ENCODE data around the gene ABLIM1. TPM values are rescaled to one million over a fixed set of nuclear protein-coding genes. Genes with fewer than 3 reads are reported as not detected.

Gene ABLIM1
- total RNA-seq, 1 experiment from 2014 or later: 10.4 TPM

DNA sequence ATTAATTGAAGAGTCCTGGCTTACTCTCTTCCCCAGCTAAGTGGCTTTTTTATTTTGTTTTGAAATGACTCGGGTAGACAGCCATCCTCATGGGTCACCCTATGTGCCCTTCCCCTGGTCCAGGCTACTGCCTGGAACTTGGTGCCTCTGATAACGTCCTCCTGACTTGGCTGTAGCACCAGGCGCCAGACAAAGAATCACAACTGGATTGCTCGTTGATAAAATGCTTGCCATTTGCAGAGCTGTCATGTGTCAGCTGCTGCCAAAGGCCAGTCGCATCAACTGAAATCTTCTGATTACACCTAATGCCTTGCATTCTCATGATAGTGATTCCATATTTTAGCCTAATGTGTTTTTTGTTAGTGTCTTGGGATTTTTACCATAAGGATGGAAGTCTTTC is 27.4 kb upstream of the ABLIM1 start:
- Histone ChIP-seq H3K36me3 (no peaks in the 10 kb centered on the region), H3K4me1 (replicated peaks) (peaks cover 52% of the 10 kb centered on the region), H3K4me3 (no peak overlapping the region), H3K9me3 (replicated peaks) (no peaks in the 10 kb centered on the region), H3K27me3 (replicated peaks) (no peaks in the 10 kb centered on the region), H3K27ac (peak overlapping the region; percentile 85)
- no peak for DNase-seq (ENCODE audit: low read depth in 1 of 2, low spot score in 2 of 2)

DNA sequence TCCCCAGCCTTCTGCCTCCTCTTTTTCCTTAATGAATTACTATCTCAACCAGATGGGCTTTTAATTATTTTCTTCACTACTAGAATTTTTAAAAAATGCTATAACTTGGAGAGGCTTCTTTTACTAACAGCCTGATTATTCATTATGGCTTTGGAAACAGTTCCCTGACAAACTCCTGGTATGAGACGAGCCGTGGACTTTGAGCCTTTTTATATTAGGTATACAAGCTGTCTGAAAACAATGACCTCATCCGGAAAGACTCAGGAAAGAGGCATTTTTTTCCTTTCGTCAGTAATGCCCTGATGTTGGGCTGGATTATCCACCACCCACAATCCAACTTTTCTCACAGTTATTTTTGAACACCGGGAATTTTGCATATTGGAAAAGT is 26.7 kb upstream of the ABLIM1 start:
- DNase-seq (ENCODE audit: low read depth in 1 of 2, low spot score in 2 of 2): peak in 1 of 2 experiments; percentile 69
- Histone ChIP-seq H3K27me3 (replicated peaks) (no peaks in the 10 kb centered on the region), H3K27ac (peak overlapping the region; percentile 85), H3K9me3 (replicated peaks) (no peaks in the 10 kb centered on the region), H3K4me1 (replicated peaks) (peaks cover 52% of the 10 kb centered on the region), H3K4me3 (no peak overlapping the region), H3K36me3 (no peaks in the 10 kb centered on the region)

DNA sequence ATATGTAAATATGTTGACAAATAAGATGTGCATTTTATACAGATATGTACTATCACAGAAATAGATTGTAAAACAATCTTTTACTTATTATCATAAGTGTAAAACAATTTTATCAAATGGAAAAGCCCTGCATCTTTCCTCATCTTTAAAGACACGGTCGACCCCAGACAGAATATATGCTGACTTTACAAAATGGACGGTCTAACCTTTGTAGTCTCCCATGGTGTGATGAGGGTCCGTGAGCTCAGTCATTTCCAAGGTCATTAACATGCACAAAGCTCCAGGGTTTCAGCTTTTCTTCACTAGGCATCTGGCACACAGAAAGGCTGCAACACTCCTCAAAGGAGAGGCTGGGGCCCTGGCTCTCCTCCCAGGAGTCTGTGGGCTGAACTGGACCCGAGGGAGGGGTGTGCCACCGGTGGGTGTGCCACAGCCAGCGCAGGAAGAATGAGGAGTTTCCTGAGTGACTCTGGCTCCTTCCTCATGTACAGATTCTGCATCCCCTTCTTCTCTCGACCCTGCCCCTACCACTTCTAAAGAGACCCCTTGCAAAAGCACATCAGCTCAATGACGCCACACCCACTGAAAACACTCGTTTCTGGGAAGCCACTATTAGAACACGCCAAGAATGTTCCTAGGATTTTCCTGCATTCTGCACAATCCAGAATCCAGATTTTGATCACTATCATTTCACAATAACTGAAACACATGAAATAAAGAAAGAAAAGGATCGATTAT is 26.2 kb upstream of the ABLIM1 start:
- Histone ChIP-seq H3K4me1 (replicated peaks) (peaks cover 57% of the 10 kb centered on the region), H3K27me3 (replicated peaks) (no peaks in the 10 kb centered on the region), H3K4me3 (no peak overlapping the region), H3K9me3 (replicated peaks) (no peaks in the 10 kb centered on the region), H3K27ac (peak overlapping the region; percentile 85), H3K36me3 (no peaks in the 10 kb centered on the region)
- DNase-seq (ENCODE audit: low read depth in 1 of 2, low spot score in 2 of 2): peak in 1 of 2 experiments; percentile 52

DNA sequence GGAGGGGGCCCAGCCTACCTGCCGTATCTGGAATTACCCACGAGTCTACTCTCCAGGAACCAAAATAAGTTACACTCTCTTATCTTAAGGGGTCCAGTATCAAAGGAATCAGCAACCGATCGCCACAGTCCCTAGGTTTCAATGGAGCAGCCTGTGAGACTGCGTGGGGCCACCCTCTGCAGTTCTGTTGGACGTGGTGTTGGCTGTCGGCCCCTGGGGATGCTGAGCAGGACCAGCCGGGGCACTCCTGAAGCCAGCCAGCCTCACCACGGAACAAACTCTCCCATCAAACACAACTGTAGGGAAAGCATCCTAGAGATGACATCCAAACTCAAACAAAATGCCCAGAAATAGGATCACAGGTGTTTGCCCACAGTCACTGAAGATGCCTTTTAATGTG is 25.5 kb upstream of the ABLIM1 start:
- Histone ChIP-seq H3K27me3 (replicated peaks) (no peaks in the 10 kb centered on the region), H3K27ac (peak overlapping the region; percentile 85), H3K36me3 (no peaks in the 10 kb centered on the region), H3K4me3 (peak overlapping the region; percentile 1), H3K9me3 (replicated peaks) (no peaks in the 10 kb centered on the region), H3K4me1 (replicated peaks) (peaks cover 64% of the 10 kb centered on the region)
- DNase-seq (ENCODE audit: low read depth in 1 of 2, low spot score in 2 of 2): no peak

DNA sequence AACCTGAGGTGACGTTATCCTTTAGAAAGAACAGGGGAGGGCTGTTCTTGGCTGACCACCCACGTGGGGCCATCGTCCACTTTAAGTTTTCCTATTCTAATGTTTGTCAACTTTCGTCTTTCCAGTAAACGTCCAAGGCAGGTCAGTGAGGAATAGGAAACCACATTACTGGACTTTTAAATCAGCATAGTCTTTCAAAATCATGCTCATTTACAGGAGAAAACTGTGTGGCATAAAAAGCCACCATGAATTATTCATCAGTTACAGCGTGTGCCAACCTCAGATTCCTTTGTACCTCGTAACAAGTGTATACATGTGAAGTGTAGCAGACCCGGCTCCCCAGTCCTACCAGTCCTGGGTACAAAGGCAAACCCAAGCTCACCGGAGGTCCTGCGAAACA is 25.1 kb upstream of the ABLIM1 start:
- Histone ChIP-seq H3K4me1 (replicated peaks) (peaks cover 68% of the 10 kb centered on the region), H3K36me3 (no peaks in the 10 kb centered on the region), H3K9me3 (replicated peaks) (no peaks in the 10 kb centered on the region), H3K4me3 (peak overlapping the region; percentile 1), H3K27ac (peak overlapping the region; percentile 85), H3K27me3 (replicated peaks) (no peaks in the 10 kb centered on the region)
- peak; percentile 67 to 74 for DNase-seq (ENCODE audit: low read depth in 1 of 2, low spot score in 2 of 2)

DNA sequence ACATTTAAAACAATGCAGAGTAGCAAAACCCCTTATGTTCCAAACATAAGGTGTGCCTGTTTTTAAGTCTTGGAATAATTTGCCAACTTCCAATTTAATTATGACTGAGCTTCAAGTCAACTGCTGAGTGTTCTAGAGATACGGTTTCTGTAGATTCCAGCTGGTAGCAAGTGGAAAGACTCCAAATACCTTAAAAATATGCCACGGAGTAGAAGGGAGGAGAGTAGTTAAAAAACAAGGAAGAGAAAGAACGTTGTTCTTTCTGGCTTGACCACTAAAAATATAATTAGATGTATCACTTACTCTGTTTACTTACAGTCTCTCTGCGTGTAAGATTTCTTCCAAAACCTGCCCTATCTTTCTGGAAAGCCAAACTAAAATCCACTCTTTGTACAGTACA is 24.5 kb upstream of the ABLIM1 start:
- no peak for DNase-seq (ENCODE audit: low read depth in 1 of 2, low spot score in 2 of 2)
- Histone ChIP-seq H3K4me1 (replicated peaks) (peaks cover 73% of the 10 kb centered on the region), H3K36me3 (no peaks in the 10 kb centered on the region), H3K4me3 (no peak overlapping the region), H3K27ac (peak overlapping the region; percentile 85), H3K9me3 (replicated peaks) (no peaks in the 10 kb centered on the region), H3K27me3 (replicated peaks) (no peaks in the 10 kb centered on the region)

DNA sequence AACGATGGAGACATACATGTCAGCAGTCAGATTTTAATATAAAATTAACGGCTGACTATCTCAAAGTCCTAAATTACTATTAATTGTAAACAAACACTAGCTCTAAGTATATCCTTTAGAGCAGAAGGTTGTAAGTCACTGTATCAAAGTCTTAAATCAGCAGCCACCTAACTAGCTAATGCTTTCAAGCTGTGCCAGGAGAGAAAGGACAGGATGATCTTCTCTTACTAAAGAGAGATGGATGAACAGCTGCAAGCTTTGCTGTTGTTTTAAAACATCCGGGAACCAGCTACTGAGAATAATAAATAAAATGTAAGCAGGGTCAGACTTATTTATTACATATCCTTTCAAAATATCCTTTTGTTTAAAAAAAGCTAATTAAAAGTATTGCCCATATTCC is 24.0 kb upstream of the ABLIM1 start:
- Histone ChIP-seq H3K36me3 (no peaks in the 10 kb centered on the region), H3K9me3 (replicated peaks) (no peaks in the 10 kb centered on the region), H3K27ac (peak overlapping the region; percentile 85; the same call in 1 of the 2 replicates), H3K4me3 (no peak overlapping the region), H3K27me3 (replicated peaks) (no peaks in the 10 kb centered on the region), H3K4me1 (replicated peaks) (peaks cover 73% of the 10 kb centered on the region)
- DNase-seq (ENCODE audit: low read depth in 1 of 2, low spot score in 2 of 2): peak in 1 of 2 experiments; percentile 19

DNA sequence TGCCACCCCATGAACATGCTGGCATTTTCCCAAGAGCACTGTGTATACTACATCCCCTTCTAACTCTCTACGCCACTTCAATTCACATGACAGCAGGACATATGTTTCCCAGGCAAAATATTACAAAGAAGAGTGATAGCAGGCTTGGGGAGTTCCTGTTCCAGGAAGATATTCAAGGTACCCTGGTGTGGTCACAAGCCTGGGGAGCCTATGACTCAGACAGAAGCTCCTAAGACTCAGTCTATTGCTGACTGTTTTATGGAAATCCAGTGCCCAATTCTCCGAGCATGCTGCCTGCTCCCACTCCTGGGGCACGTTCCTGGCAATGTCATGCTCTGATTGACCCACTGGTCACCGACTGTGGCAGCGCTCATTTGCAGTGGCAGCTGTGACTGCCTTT is 23.5 kb upstream of the ABLIM1 start:
- no peaks in the 10 kb centered on the region for H3K27me3 ChIP-seq (replicated peaks)
- H3K9me3 ChIP-seq (replicated peaks): no peaks in the 10 kb centered on the region
- H3K4me1 ChIP-seq (replicated peaks): peaks cover 73% of the 10 kb centered on the region
- H3K36me3 ChIP-seq: no peaks in the 10 kb centered on the region
- H3K4me3 ChIP-seq: no peak overlapping the region
- peak; percentile 64 to 69 for DNase-seq (ENCODE audit: low read depth in 1 of 2, low spot score in 2 of 2)
- H3K27ac ChIP-seq: peak overlapping the region; percentile 85

DNA sequence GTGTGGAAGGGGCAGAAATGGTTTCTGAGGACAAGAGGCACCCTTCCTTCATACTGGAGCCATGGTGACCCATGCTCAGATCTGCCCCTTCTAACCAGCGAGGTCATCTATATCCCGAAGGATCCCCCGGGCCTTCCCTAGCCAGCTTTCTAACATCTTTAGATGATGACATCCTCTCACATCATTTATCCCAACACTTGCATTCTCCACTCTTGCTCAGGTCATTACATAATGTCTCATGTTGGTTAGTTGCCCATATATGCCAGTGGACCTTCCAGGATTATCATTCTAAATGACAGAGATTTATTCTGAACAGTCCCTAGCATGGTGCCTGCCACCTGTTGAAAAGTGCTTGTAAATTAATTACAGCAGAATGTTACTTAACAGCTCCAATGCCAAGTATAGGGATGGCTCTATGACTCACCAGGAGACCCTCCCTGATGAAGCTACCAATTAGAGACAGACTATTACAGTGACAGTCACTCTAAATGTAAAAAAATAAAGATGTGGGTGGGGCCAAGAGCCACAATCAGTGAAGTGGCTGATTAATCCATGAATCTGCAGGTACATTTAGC is 22.6 kb upstream of the ABLIM1 start:
- H3K4me3 ChIP-seq: no peak overlapping the region
- H3K27me3 ChIP-seq (replicated peaks): no peaks in the 10 kb centered on the region
- no peaks in the 10 kb centered on the region for H3K9me3 ChIP-seq (replicated peaks)
- H3K36me3 ChIP-seq: no peaks in the 10 kb centered on the region
- DNase-seq (ENCODE audit: low read depth in 1 of 2, low spot score in 2 of 2): no peak
- H3K27ac ChIP-seq: no peak overlapping the region
- H3K4me1 ChIP-seq (replicated peaks): peaks cover 69% of the 10 kb centered on the region

DNA sequence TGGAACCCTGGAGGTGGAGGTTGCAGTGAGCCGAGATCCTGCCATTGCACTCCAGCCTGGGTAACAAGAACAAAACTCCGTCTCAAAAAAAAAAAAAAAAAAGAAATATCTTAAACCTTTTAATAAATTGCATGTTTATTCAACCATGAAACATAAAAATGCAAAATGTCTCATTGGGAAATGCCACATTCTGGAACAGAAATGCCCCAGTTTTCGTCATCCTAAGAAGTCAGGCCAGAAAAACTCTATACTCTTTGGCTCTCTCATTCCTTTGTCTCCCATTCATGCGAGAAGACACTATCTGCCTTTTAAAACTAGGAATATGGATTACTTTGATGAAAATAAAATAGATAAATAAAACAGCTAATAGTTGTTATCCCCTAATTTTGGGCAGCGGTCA is 21.5 kb upstream of the ABLIM1 start:
- Histone ChIP-seq H3K4me3 (no peak overlapping the region), H3K27ac (peak overlapping the region; percentile 58; the same call in 1 of the 2 replicates), H3K4me1 (replicated peaks) (peaks cover 58% of the 10 kb centered on the region), H3K36me3 (no peaks in the 10 kb centered on the region), H3K27me3 (replicated peaks) (no peaks in the 10 kb centered on the region), H3K9me3 (replicated peaks) (no peaks in the 10 kb centered on the region)
- DNase-seq (ENCODE audit: low read depth in 1 of 2, low spot score in 2 of 2): no peak

DNA sequence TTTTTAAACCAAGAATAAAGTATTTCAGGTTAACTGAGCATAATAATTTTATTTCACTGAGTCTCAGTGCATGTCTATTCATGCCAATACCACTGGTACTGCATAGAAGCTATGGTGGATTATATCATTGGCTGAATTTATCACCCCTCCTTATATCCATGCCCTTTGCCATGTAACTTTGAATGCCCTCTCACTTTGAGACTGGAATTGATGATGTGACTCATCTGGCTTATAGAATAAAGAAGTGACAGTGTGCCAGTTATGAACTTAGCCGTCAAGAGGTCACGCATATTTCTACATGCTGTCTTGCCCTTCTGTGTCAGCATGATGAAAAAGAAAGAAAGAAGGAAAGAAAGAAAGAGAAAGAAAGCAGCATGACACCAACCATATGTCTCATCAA is 20.7 kb upstream of the ABLIM1 start:
- Histone ChIP-seq H3K27me3 (replicated peaks) (no peaks in the 10 kb centered on the region), H3K27ac (peak overlapping the region; percentile 58), H3K4me3 (no peak overlapping the region), H3K9me3 (replicated peaks) (no peaks in the 10 kb centered on the region), H3K4me1 (replicated peaks) (peaks cover 51% of the 10 kb centered on the region), H3K36me3 (no peaks in the 10 kb centered on the region)
- peak in 1 of 2 experiments; percentile 52 for DNase-seq (ENCODE audit: low read depth in 1 of 2, low spot score in 2 of 2)

DNA sequence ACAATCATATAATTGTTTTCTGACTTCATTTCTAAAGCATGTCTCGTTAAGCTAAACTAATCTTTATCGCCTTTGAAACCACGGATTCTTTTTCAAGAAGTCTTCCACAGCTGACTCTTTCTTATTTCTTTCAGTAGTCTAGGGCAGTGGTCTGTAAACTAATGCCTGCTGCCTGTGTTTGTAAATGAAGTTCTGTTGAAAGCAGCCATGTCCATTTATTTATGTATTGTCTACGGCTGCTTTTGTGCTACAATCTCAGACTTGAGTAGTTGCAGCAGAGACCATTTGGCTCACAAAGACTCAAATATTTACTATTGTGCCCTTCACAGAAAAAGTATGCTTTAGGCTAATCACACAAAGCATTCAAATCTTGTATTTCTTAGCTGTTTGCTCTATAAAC is 20.3 kb upstream of the ABLIM1 start:
- Histone ChIP-seq H3K27ac (peak overlapping the region; percentile 58), H3K9me3 (replicated peaks) (no peaks in the 10 kb centered on the region), H3K36me3 (no peaks in the 10 kb centered on the region), H3K4me3 (no peak overlapping the region), H3K27me3 (replicated peaks) (no peaks in the 10 kb centered on the region), H3K4me1 (replicated peaks) (peaks cover 46% of the 10 kb centered on the region)
- DNase-seq (ENCODE audit: low read depth in 1 of 2, low spot score in 2 of 2): peak in 1 of 2 experiments; percentile 50

DNA sequence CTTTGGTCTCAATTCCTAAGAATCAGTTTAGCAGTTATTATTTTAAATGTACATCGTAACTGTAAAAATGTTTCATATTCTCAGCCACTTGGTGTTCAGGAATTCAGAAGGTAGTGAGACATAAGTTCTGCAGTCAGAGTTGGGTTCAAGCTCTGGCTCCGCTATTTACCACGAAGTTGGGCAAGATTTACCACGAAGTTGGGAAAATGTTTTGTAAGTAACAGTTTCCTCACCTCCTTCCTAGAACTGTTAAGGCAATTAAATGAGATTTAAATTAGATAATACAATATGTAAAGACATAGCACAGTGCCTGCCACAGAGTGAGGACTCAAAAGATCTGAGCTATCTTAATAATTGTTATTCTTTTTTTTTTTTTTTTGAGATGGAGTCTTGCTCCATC is 16.3 kb upstream of the ABLIM1 start:
- Histone ChIP-seq H3K4me3 (no peak overlapping the region), H3K27me3 (replicated peaks) (no peaks in the 10 kb centered on the region), H3K27ac (no peak overlapping the region), H3K36me3 (no peaks in the 10 kb centered on the region), H3K4me1 (replicated peaks) (peaks cover 18% of the 10 kb centered on the region), H3K9me3 (replicated peaks) (no peaks in the 10 kb centered on the region)
- DNase-seq (ENCODE audit: low read depth in 1 of 2, low spot score in 2 of 2): no peak

DNA sequence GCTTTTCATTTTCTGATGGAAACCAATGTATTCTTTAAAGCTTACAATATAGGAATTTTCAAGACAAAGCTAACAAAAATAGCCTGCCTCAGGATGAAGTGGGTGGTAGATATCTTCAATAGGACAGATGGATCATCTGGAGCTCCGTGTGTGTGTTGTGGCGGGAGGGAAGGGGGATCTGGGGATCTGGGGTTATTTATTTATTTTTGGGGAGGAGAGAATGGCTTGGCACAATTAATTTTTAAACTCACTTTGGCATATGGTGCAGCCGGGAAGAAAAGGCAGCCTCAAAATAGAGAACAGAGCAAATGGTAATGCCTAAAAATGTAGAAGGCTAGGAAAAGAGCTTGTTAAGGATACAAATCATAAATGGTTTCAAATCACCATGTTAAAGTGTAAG is 11.6 kb upstream of the ABLIM1 start:
- DNase-seq (ENCODE audit: low read depth in 1 of 2, low spot score in 2 of 2): no peak
- no peaks in the 10 kb centered on the region for H3K9me3 ChIP-seq (replicated peaks)
- no peaks in the 10 kb centered on the region for H3K27me3 ChIP-seq (replicated peaks)
- no peak overlapping the region for H3K4me3 ChIP-seq
- H3K36me3 ChIP-seq: no peaks in the 10 kb centered on the region
- peaks cover 18% of the 10 kb centered on the region for H3K4me1 ChIP-seq (replicated peaks)
- H3K27ac ChIP-seq: no peak overlapping the region
